HS-27A (cell line): Measurements from ENCODE around the gene HOXC9.

Source experiments
- DNase-seq: peaks from one replicate; pipeline ENCODE4 v3.0.0-alpha.2; 2012; ENCODE audit warnings: low read depth, missing footprints

Gene HOXC9

DNA sequence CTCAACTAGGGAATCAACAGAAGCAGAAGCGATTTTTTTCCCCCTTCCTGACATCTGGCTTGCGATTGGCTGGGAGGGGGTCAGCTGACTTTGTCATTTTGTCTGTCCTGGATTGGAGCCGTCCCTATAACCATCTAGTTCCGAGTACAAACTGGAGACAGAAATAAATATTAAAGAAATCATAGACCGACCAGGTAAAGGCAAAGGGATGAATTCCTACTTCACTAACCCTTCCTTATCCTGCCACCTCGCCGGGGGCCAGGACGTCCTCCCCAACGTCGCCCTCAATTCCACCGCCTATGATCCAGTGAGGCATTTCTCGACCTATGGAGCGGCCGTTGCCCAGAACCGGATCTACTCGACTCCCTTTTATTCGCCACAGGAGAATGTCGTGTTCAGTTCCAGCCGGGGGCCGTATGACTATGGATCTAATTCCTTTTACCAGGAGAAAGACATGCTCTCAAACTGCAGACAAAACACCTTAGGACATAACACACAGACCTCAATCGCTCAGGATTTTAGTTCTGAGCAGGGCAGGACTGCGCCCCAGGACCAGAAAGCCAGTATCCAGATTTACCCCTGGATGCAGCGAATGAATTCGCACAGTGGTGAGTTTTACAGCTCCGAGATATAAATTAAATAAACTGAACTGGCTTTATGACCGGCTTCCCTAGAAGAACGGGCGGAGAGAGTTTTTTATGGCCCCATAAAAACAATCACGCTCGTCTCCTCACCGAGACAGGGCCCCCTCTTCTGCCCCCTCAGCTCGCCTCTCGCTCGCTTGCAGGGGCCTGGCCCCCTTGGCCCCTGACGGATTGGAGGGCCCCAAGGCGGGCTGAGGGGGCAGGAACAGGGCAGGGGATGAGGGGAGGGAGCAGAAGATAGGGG lies 28.6 kb downstream of the HOXC9 start, which contains the start of gene HOXC6:
Gene HOXC6 (plus strand): TSS at position 127 of the 888 bp plus-strand sequence. CDS start 82 bp downstream, at position 209.
- DNase-seq: no peak

DNA sequence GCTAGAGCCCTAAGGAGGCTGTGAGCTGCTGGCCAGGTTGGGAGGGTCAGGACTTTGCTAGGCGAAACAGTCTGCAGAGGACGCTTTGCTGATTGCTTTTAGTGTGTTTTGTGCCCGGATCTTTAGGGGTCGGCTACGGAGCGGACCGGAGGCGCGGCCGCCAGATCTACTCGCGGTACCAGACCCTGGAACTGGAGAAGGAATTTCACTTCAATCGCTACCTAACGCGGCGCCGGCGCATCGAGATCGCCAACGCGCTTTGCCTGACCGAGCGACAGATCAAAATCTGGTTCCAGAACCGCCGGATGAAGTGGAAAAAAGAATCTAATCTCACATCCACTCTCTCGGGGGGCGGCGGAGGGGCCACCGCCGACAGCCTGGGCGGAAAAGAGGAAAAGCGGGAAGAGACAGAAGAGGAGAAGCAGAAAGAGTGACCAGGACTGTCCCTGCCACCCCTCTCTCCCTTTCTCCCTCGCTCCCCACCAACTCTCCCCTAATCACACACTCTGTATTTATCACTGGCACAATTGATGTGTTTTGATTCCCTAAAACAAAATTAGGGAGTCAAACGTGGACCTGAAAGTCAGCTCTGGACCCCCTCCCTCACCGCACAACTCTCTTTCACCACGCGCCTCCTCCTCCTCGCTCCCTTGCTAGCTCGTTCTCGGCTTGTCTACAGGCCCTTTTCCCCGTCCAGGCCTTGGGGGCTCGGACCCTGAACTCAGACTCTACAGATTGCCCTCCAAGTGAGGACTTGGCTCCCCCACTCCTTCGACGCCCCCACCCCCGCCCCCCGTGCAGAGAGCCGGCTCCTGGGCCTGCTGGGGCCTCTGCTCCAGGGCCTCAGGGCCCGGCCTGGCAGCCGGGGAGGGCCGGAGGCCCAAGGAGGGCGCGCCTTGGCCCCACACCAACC lies 29.8 kb downstream of the HOXC9 start:
- no peak for DNase-seq

DNA sequence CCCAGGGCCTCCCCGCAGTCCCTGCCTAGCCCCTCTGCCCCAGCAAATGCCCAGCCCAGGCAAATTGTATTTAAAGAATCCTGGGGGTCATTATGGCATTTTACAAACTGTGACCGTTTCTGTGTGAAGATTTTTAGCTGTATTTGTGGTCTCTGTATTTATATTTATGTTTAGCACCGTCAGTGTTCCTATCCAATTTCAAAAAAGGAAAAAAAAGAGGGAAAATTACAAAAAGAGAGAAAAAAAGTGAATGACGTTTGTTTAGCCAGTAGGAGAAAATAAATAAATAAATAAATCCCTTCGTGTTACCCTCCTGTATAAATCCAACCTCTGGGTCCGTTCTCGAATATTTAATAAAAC lies 30.5 kb downstream of the HOXC9 start:
- no peak for DNase-seq

DNA sequence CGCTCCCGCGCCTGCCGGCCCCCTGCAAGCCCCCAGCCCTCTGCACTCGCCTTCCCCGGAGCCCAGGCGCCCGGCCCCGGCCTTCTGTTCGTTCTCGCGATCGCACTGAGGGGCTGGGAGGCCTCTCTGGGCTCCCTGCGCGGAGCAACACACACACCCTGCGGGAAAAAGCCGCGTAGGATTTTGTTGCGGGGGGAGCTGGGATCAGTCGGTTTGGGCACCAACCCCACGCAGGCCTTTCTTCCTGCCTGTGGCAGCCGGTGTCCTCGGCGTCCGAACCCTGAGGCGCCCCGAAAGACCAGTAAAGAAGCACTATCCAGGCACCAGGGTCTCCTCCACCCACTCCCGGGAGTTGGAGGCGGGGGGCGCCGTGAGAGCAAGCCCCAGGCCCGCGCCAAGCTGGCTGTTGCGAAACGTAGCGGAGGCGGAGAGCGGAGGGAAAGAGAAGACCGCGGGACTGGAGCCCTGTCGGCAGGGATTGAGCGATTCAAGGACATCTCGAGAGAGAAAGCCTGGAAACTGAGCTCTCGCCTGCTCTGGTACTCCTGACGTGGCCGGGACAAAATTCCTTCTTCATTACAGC lies 31.0 kb downstream of the HOXC9 start:
- DNase-seq: no peak

DNA sequence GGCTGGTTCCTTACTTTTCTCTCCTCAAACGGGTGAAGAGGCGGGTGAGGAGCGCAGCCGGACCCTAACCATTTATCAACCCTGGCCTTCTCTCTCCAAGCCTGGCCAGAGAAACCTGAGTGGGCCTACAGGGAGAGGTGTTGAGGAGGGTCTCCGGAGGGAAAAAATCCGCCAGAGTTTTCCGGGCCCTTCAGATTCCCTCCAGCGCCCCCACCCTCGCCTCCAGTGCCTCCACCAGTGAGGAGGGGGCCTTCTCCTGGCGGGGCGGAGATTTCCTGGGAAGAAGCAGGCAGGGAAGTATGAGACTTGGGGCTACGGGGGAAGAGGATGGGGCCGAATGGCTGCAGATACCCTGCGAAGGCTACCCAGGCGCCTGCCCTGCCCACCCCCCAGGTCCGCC lies 31.5 kb downstream of the HOXC9 start:
- no peak for DNase-seq

DNA sequence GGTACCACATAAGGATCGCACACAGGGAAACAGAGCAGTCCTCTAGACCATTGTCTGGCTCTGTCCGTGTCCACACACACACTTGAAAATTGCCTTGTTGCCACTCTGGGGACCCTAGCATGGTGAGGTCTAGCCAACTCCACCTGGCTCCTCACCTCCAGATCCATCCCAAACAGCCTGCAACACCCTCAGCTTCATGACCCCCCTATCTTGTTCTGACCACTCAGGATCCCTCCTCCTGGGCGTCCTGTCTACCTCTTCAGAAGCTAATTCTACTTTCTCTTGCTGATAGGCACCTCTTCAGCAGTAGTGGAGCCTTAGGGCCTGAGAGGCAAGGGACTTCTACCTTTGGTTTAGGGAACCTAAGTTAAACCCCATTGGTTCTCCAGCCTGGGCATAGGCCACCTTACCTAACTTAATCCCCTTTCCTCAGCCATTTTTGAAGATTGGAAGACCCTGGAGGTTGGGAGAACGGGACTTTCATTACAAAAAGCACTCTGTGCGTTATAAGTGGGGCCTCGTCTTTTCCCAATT lies 32.2 kb downstream of the HOXC9 start:
- DNase-seq: no peak

DNA sequence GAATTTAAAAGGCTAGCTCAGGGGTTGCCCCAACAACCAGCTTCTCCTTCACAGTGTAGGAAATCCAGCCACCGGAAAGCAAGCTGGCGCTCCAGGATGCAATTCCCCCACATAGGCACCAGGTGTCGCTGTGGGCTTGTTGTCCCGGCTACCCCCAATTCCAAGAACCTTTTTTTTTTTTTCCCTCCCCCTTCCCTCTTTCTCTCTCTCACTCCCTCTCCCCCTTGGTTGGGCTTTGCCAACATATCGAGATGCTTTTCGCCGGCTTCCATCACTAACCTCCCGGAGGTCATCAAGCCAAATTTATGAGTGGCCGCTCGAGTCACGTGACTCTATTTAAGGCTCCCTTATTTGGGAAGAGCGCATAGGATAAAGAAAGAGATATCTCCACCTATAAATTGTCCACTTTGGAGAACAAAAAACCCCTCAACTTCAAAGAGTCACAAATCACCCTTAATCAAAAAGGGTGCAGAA lies 32.7 kb downstream of the HOXC9 start, which contains the start of gene HOXC5:
Gene HOXC5 (plus strand): TSS at position 424 of the 474 bp plus-strand sequence. CDS start 73 bp downstream, outside the sequence.
- DNase-seq: peak; percentile 64

DNA sequence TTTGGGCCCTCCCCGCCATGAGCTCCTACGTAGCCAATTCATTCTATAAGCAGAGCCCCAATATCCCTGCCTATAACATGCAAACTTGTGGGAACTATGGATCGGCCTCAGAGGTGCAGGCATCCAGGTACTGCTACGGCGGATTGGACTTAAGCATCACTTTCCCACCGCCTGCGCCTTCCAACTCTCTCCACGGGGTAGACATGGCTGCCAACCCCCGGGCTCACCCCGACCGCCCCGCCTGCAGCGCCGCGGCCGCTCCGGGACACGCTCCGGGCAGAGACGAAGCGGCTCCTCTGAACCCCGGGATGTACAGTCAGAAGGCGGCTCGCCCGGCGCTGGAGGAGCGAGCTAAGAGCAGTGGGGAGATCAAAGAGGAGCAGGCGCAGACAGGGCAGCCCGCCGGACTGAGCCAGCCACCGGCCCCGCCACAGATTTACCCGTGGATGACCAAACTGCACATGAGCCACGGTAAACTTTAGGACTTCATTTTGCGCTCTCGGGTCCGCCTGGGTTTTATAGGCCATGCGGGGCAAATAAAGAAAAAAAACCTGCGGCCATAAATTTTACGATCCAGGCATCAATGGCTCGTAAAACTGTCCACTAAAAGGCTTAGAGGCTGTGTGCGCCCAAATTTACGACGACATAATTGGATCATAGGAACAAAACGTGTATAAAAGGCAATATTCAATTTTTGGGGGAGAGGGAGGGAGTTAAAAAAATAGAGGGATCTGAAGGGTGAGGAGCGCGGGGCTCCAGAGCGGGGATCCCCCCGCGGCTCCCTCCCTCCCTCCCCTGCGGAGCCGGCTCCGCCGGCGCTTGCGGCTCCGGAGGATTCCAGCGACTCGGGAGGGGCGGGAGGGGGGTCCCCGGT lies 33.4 kb downstream of the HOXC9 start:
- DNase-seq: peak; percentile 14

DNA sequence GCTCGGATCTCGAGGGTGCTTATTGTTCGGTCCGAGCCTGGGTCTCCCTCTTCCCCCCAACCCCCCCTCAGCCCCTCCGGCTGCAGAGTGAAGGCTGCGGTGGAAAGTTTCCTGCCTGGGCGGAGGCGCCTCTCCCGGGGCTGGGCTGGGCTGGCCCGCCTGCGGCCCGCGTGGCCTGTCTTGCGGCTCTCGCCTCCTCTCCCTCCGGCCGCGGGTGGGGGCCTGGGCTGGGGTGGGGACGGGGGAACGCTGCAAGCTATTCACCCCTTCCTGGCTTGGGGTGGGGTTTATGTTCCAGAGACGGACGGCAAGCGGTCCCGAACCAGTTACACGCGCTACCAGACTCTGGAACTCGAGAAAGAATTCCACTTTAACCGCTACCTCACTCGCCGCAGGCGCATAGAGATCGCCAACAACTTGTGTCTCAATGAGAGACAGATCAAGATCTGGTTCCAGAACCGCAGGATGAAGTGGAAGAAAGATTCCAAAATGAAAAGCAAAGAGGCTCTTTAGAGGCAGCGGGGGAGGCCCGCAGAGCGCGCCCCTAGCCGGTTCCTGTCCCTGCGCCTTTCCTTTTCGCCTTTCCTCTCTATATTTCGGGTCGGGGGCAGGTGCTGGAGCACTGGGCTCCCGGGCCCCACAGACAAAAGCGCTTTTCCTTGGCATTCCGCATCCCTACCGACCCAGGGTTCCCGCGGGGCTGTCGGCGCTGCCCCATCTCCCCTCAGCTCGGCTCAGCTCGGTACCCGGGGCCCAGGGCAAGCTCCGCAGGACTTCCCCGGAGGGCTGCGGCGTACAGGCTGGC lies 34.2 kb downstream of the HOXC9 start:
- DNase-seq: no peak

DNA sequence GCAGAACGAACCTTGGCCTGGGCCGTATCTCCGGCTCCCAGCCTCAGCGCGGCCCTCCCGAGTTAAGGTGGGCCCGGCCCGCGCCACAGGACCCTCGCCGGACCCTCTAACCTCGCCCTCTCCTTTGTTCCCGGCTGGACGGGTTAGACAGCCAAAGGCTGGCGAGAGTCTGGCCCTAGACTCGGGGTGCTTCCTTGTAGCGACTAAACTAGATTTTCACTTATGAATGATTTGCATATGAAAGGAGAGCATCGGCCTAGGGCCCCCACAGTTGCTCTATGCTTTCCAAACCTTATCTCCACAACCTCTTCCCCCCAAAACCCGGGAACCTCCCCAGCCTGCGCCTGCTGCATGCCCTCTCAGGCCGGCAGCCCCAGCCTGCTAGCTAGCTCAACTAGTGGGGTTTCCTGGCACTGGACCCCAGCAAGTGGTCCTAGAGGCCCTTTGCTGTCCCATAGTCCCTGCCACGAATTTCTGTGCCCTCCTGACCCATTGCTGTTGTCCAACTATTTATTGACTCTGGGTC lies 34.9 kb downstream of the HOXC9 start:
- DNase-seq: no peak

DNA sequence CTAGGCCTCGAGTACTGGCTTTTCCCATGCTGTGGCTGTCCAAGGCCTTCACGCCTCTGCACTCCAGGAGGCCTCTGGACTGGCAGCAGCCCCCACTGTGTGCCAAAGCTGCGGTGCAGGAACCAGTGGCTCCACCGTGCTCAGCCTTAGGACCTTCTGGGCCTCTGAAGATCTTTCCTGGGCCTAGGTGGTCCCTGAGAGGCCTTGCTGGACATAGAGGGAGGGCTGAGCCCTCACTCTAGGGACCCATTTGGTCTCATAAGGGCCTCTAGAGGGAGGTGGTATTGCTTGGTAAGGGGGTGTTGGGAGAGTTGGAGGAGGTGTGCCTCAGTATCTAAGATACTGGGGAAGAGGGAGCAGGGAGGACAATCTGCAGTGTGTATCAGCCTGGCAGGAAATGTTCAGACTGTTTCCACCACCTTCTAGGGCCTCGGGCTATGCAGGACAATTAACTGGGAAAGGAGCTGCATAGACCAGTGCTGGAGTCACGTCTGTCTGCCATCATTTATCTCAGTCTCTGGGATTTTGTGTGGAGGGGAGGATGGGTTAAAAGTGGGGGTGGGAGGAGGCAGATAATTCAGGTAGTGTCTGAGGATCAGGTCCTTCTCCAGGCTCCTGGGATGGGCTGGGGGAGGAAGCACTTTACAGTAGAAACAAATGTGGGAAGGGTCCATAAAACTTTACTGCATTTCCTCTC lies 35.8 kb downstream of the HOXC9 start:
- DNase-seq: no peak

DNA sequence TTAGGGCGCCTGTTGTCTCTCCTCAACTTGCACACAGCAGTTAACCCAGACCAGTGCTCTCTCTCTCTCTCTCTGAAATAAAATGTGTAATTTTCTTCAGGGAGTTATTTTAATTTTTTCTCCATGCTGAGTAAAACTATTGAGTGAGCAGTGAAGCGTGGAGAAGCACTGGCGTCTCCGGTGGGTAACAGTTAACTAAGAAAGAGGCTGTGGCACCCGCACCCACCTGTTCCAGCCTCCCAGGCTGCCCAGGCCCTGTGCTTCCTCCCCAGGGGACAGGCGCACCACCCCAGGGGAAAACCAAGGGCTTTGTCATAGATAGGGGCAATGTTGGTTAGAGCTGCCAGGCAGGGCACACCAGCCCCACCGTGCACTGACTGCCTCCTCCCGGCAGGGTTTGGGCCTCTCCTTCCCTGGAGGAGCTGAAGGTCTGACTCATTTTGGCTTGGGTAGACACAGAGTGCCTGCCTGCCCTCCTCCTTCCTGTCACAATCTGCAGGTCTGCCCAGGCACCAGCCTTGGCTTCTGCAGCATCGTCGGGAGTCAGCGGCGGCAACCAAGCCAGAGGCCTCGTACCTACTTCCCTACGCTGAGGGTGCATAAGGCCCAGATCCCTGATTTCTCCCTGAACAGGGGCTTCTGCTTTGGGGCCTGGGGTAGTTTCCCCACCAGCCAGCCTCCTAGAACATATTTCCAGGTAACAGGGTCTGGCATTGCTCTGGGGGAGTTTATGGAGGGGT lies 36.8 kb downstream of the HOXC9 start:
- no peak for DNase-seq

DNA sequence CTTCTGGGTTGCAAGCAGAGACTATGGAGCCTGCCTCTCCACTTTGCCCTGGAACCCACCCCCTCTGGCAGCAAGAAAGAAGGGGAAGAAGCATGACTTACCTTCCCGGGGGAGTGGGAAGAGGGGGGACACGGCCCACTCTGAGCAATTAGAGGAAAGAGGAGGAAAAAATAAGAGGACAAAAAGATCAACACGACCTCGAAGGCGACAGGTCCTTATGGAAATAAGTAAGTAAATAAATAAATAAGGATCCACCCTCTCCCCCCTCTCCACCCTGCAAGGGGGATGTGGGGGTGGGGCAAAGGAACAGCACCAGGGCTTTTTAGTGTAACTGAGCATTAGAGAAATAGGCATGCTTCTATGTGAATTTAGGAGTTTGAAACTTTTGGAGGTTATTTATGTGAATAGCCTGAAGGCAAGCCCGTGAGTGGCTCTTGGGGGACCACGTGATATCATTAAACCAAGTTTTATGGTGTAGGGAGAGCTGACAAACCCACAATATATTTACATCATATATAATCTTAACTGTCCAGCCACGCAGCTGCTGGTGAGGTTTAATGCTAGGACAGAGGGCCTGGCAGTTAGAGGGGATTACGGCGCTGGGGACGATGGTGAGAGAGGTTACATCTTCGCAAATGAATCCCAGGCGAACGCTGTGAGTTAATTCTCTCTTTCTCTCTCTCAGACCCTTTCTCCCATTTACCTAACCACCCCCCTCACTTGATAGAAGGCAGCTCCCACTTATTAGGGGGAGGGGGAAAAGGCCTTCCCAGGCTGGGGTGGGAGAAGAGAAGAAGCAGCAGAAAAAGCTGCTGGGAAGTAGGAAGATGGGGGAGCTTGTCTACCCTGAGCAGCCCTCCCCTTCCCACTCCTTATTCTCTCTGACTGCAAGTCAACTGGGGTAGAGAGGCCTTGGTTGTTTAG lies 37.7 kb downstream of the HOXC9 start:
- no peak for DNase-seq

DNA sequence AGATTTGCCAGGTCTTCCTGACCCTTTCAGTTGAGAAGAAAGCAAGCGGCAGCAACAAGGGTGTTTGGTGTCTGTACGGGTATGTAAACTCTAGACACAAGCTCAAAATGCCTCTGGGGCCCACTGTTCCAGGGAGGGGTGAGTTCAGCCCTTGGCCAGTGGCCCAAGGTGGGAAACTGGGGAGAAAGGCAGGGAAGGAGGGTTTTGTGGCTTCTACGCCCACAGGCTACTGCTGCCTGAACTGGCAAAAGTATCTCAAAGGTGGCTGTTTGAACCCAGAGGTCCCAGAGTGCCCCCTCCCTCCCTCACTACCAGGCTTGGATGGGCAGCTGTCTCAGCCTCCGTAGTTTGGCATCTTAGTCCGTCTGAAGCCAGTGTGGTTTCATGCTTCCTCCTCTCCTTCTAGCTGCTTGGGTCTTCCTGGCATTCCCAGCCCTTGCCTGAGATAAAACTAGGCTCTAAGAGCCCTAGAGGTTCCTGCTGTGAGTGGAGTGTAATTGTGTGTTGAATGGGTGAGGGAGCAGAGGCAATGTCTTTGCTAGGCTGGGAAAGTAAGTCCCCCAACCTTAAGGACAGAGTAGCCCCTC lies 38.4 kb downstream of the HOXC9 start:
- no peak for DNase-seq

DNA sequence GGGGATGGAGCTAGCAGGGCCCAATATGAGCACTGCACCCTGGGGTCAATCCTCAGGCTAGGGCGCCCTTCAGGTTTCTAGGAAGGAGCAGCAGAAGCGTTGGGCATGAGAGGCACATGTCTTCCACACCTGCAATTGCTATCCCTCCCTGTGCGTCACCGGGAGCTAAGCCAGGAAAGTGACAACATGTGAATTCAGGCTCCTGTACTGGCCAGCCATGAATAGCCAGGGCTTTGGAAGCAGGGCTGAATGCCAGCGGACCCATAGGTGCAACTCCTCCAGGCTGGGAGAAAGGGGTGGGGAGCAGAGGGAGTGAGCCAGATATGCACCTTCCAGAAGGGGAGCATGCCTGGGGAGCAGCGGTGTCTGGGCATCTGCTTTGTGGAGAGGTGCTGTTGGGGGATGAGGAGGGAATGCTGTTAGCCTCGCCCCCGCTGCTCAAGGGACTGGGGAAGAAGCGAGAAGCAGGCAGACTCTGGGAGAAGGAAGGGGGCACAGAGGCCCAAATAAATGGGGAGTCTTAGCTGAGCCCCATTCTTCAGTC lies 39.0 kb downstream of the HOXC9 start:
- DNase-seq: no peak

DNA sequence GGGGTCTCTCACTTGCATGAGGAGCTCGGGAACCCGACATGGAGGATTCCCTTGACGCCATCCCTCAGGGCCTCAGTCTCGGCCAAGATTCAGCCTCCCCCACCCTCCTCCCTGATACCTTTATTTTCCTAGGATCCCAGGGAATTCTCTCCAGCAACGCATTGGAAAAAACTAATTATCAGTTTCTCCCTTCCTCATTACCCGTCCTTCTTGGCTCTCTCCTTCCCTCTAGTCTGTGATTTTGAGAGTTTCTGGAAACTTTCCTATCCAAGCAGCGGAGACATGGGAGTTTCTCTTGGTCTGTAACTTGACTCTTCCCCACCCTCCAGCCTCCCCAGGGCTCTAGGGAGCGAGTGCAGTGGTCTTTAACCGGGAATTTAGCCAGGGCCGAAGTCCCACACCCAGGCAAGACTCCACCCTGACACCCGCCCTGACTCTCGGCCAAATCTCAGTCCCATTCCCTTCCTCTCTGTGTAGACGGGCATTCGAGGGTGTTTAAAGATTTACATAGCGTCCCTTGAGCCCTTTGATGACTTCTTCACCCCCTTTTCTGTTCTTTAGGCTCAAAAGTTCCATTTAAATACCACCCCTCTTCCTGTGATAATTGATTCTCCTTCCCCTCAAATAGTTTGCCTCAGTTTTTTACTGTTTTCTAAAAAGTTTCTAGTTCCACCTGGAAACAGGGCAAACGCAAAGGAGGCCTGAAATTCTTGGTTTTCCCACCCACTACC lies 39.6 kb downstream of the HOXC9 start:
- no peak for DNase-seq
